Measurements from ENCODE around the gene DNAH17. TPM values are rescaled to one million over a fixed set of nuclear protein-coding genes. Genes with fewer than 3 reads are reported as not detected.

The DNAH17 gene
- total and polyA plus RNA-seq, 2 of the 8 experiments (the other 6 are each of a cell fraction or from before 2014, with no cell fraction given) = 0.14 to 0.67 TPM

- POLR2A ChIA-PET (ENCODE audit: partially characterized antibody) = interaction anchor here (1.0 kb wide), 1 partner anchor 92 kb away, joined by 3 read pairs; no protein-coding TSS in a partner anchor
- Histone ChIP-seq H2BK5ac (ENCODE audit: low read depth, low read length) (no peak overlapping the region), H3K36me3 (ENCODE audit: control insufficient read depth in 2 of 4, insufficient read depth in 4 of 4, low read length in 3 of 4) (peaks cover 9 to 25% (median 22%) of the 10 kb centered on the region in 4 experiments; a peak in 6 of 8 replicates), H3K18ac (ENCODE audit: extremely low read depth, low read length) (no peak overlapping the region), H4K8ac (ENCODE audit: extremely low read depth, insufficient read depth, low read length) (no peak overlapping the region), H2AFZ (ENCODE audit: low read length) (no peak overlapping the region), H3K27ac (ENCODE audit: low read depth, low read length) (no peak overlapping the region), H2AK5ac (ENCODE audit: low read depth, low read length) (no peak overlapping the region), H3K4me3 (ENCODE audit: extremely low read depth in 1 of 4, insufficient read depth in 2 of 4, low read depth in 3 of 4, low read length in 4 of 4) (no peak overlapping the region), H4K91ac (replicated peaks; ENCODE audit: insufficient read length, low read length) (no peak overlapping the region), H3K27me3 (replicated peaks in 1 of 4; ENCODE audit: control insufficient read depth in 3 of 4, extremely low read depth in 1 of 4, insufficient read depth in 3 of 4, low read length in 3 of 4) (no peaks in the 10 kb centered on the region), H3K23ac (ENCODE audit: insufficient read length) (no peak overlapping the region), H2BK12ac (ENCODE audit: low read depth, low read length) (no peak overlapping the region), H4K20me1 (replicated peaks in 1 of 2; ENCODE audit: control insufficient read depth in 1 of 2, insufficient read depth in 2 of 2, low read length in 2 of 2) (peaks cover 2 to 5% of the 10 kb centered on the region in 2 experiments), H3K14ac (ENCODE audit: insufficient read length) (no peak overlapping the region), H3K4me2 (ENCODE audit: insufficient read depth in 1 of 2, low read depth in 2 of 2, low read length in 2 of 2) (no peak overlapping the region), H2BK120ac (replicated peaks; ENCODE audit: low read depth, low read length) (no peak overlapping the region), H3K56ac (replicated peaks; ENCODE audit: insufficient read length, low read depth, low read length) (no peak overlapping the region), H3K9ac (replicated peaks in 1 of 4; ENCODE audit: extremely low read depth in 1 of 4, low read depth in 3 of 4, low read length in 3 of 4) (no peak overlapping the region), H4K5ac (ENCODE audit: insufficient read length, low read depth, low read length) (no peak overlapping the region), H2BK20ac (ENCODE audit: low read length) (no peak overlapping the region), H3K9me3 (ENCODE audit: insufficient read depth in 2 of 2, low read depth in 1 of 2, low read length in 1 of 2) (no peaks in the 10 kb centered on the region), H3K79me2 (ENCODE audit: control insufficient read depth in 1 of 2, insufficient read depth in 2 of 2, low read length in 2 of 2) (peaks cover 0 to 8% of the 10 kb centered on the region in 2 experiments; a peak in 1 of 4 replicates), H3K23me2 (ENCODE audit: low read depth, low read length) (no peaks in the 10 kb centered on the region; the same call in 1 of the 2 replicates), H3K79me1 (ENCODE audit: low read depth, low read length) (no peaks in the 10 kb centered on the region), H3K4me1 (replicated peaks in 1 of 4; ENCODE audit: control insufficient read depth in 3 of 4, insufficient read depth in 4 of 4, low read length in 3 of 4) (peaks cover 0 to 10% (median 7%) of the 10 kb centered on the region in 4 experiments; a peak in 4 of 7 replicates), H2BK15ac (ENCODE audit: low read length) (no peak overlapping the region), H3K4ac (replicated peaks; ENCODE audit: insufficient read length, low read depth, low read length) (no peak overlapping the region)
- TF ChIP-seq E2F6 (IDR thresholded peaks at IDR 0.05) = no peak
- TF ChIP-seq JUN (IDR thresholded peaks at IDR 0.05; ENCODE audit: low read depth, low read length) = no peak
- no peak for TF ChIP-seq CREB1 (IDR thresholded peaks at IDR 0.05)
- no peak for TF ChIP-seq SP1 (IDR thresholded peaks at IDR 0.05; ENCODE audit: low read depth, low read length)
- no peak for TF ChIP-seq YY1 (IDR thresholded peaks at IDR 0.05; ENCODE audit: low read depth, low read length)
- TF ChIP-seq KDM1A (IDR thresholded peaks at IDR 0.05; ENCODE audit: borderline replicate concordance, low read length) = no peak
- TF ChIP-seq KDM5A (IDR thresholded peaks at IDR 0.05; ENCODE audit: low read length) = no peak
- no peak for TF ChIP-seq JUND (IDR thresholded peaks at IDR 0.05; ENCODE audit: low read length)
- WGBS, 2 experiments (ENCODE audit: extremely low coverage in 1 of 2, insufficient coverage in 1 of 2, insufficient read length in 1 of 2, insufficient replicate concordance in 2 of 2, low coverage in 1 of 2, low lambda C conversion rate in 2 of 2, missing lambda C conversion rate in 1 of 2) = 95% methylated on average over 11 of the region's 11 CpGs; no CpG with 5 or more reads in 1 of the 2 experiments
- DNase-seq (ENCODE audit: low read depth in 1 of 2, low spot score in 2 of 2) = no peak
- CTCF ChIA-PET (ENCODE audit: partially characterized antibody) = interaction anchor here (1.6 to 13.7 kb wide), 2 partner anchors 60 to 177 kb away, joined by 6 to 257 read pairs; partner anchors contain the start of gene SOCS3
- FAIRE-seq = no peak
These were observed 150.1 kb downstream of the DNAH17 start for GRCh38 chr17:78427140-78427539.
